Mononuclear cell (primary cell): Measurements from ENCODE around the gene NEDD8. TPM values are rescaled to one million over a fixed set of nuclear protein-coding genes. Genes with fewer than 3 reads are reported as not detected.
A peak's percentile ranks its signal among the peaks of the same experiment; 100 is the strongest.
"Not testable (repeated sequence)": the region's sequence is repeated elsewhere in the genome, so short reads cannot be mapped to it uniquely, and the experiment has no call there.

ENCODE experiments used
- H3K27me3 ChIP-seq: 2 replicates; pipeline ENCODE4 v1.6.0; 2011; ENCODE audit warnings: low read length, control low read depth; ENCODE audit not compliant: insufficient read depth
- H3K4me1 ChIP-seq: 2 replicates; pipeline ENCODE4 v1.5.1; 2011; ENCODE audit warnings: mild to moderate bottlenecking, low read length, control low read depth; ENCODE audit not compliant: insufficient read depth
- H3K4me3 ChIP-seq: 2 replicates; pipeline ENCODE4 v1.5.1; 2011; ENCODE audit warnings: mild to moderate bottlenecking, low read length, moderate library complexity
- H3K9me3 ChIP-seq: 2 replicates; pipeline ENCODE4 v1.5.1; 2011; ENCODE audit warnings: low read depth, mild to moderate bottlenecking, control low read depth, low read length
- total RNA-seq: library from RNA; depleted of rRNA; stranded (reverse); fragments of >200 nt; gene quantifications from one replicate; pipeline ENCODE4 v1.2.3, GENCODE V29; 2012

The NEDD8 gene
- total RNA-seq, 1 donor: 51.2 TPM

DNA sequence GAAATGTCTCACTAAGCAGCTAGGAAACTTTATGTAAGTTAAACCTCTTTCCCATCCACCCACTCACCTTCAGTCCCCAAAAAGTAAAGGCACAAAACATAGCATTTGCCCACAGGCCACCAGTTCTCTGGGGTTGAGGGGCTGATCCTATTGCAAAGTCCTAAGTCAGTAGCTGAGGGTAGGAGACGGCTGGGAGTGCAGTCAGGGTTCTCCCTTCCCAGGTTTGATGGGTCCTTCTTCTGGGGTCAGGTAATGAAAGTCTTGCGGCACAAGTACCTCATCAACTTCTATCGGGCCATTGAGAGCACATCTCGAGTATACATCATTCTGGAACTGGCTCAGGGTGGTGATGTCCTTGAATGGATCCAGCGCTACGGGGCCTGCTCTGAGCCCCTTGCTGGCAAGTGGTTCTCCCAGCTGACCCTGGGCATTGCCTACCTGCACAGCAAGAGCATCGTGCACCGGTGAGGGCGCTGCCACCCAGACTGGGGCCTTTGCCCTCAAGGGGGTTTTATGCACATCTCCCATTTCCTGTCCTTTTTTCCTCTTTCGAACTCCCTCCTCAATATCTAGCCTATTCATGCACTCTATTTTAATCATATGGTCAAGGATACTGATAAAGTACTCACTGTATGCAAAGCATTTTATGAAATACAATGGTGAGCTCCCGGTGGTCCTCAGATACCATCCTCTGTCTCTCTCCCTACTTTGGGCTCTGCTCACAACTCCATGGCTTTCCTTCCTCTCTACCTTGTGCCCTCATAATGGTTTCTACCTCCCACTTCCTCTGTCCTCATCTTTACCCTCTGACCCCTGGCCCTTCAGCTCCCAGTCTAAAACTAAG, 25.7 kb downstream of the NEDD8 start:
- Histone ChIP-seq H3K4me1 (peaks cover 24% of the 10 kb centered on the region), H3K9me3 (no peaks in the 10 kb centered on the region), H3K4me3 (no peak overlapping the region), H3K27me3 (no peaks in the 10 kb centered on the region)

GRCh38 chr14:24204163-24205146, 27.7 kb downstream of the NEDD8 start:
- Histone ChIP-seq H3K27me3 (no peaks in the 10 kb centered on the region), H3K4me1 (peaks cover 7% of the 10 kb centered on the region), H3K9me3 (no peaks in the 10 kb centered on the region), H3K4me3 (no peak overlapping the region)

DNA sequence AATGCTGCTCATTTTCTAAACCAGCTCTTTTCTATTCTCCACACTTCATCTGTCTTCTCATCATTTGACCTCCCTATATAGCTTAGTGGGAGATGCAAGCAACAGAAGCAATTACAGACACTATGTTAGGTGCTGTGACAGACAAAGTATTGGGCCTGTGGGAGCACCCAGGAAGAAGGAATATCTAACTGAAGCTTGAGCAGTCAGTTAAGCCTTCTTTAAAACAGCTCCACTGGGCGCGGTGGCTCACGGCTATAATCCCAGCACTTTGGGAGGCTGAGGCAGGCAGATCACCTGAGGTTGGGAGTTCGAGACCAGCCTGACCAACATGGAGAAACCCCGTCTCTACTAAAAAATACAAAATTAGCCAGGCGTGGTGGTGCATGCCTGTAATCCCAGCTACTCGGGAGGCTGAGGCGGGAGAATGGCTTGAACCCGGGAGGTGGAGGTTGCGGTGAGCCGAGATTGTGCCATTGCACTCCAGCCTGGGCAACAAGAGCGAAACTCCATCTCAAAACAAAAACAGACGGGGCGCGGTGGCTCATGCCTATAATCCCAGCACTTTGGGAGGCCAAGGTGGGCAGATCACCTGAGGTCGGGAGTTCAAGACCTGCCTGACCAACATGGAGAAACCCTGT, 28.8 kb downstream of the NEDD8 start:
- peaks cover 16% of the 10 kb centered on the region for H3K4me1 ChIP-seq
- not testable (repeated sequence) for H3K4me3 ChIP-seq, H3K27me3 ChIP-seq, H3K9me3 ChIP-seq

DNA sequence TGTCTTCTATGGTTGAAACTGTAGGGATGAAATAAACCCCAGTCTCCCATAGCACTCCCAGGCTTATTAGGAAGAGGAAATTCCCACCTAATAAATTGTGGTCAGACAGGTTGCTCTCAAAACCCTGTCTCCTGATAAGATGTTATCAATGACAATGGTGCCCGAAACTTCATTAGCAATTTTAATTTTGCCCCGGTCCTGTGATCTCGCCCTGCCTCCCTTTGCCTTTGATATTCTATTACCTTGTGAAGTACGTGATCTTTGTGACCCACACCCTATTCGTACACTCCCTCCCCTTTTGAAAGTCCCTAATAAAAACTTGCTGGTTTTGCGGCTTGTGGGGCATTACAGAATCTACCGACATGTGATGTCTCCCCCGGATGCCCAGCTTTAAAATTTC, 29.6 kb downstream of the NEDD8 start:
- H3K9me3 ChIP-seq, H3K27me3 ChIP-seq: not testable (repeated sequence)
- peaks cover 14% of the 10 kb centered on the region for H3K4me1 ChIP-seq

DNA sequence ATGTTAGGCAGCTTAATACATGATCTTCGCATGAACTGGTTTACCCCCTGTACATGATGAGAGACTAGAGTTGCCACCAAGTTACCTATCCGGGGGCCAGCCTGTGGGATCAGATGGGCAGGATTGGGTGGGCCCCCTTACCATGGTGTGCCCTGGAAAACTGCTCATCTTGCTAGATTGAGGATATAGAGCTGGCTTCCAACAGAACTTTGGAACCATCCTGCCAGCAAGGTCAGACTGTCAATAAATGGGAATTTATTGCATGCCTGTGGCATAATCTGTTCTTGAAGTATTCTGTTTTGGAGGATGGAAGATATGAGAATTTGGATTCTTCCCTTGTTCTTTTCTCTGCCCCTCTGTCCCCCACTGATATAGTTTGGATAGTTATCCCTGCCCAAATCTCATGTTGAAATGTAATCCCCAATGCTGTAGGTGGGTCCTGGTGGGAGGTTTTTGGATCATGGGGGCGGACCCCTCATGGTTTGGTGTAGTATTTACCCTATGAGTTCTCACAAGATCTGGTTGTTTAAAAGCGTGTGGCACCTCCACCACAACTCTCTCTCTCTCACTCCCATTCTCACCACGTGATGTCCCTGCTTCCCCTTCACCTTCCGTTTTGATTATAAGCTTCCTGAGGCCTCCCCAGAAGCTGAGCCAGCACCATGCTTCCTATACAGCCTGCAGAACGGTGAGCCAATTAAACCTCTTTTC, 33.2 kb downstream of the NEDD8 start:
- no peaks in the 10 kb centered on the region for H3K9me3 ChIP-seq
- H3K4me3 ChIP-seq: no peak overlapping the region
- H3K4me1 ChIP-seq: peaks cover 36% of the 10 kb centered on the region
- no peaks in the 10 kb centered on the region for H3K27me3 ChIP-seq

More for the DNA sequence above, 29.6 kb downstream of the NEDD8 start:
- not testable (repeated sequence) for H3K4me3 ChIP-seq

GRCh38 chr14:24197056-24197450, 35.1 kb downstream of the NEDD8 start:
- Histone ChIP-seq H3K4me3 (no peak overlapping the region), H3K9me3 (no peaks in the 10 kb centered on the region), H3K27me3 (no peaks in the 10 kb centered on the region), H3K4me1 (peaks cover 36% of the 10 kb centered on the region)

GRCh38 chr14:24196071-24197055, 35.8 kb downstream of the NEDD8 start:
- no peaks in the 10 kb centered on the region for H3K9me3 ChIP-seq
- peaks cover 36% of the 10 kb centered on the region for H3K4me1 ChIP-seq
- H3K4me3 ChIP-seq: peak overlapping the region; percentile 67
- no peaks in the 10 kb centered on the region for H3K27me3 ChIP-seq

- peak within 1 kb of the TSS; percentile 67 for H3K4me3 ChIP-seq
- H3K9me3 ChIP-seq: no peaks in the 10 kb centered on the region
- no peaks in the 10 kb centered on the region for H3K27me3 ChIP-seq
- H3K4me1 ChIP-seq: peaks cover 36% of the 10 kb centered on the region
Observed at GRCh38 chr14:24195186-24196070, 36.7 kb downstream of the NEDD8 start, which contains the start of gene TM9SF1. Gene TM9SF1, minus strand, starts transcription at chr14:24195441. Its CDS starts 422 bp downstream, at chr14:24195019.

DNA sequence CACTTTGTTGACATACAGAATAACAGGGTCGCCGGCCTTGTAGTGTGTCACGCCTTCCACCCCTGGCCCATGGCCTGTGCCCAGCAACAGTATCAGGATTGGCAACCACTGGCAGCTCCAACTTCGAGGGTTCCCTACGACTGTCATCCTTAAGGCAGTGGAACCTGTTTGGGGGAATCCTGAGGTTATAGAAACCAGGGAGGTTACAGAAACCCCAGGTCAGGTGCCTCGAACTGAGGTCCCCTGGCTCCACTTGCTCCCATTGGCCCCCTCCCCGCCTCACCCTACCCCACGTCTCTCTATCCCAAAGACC, 37.3 kb downstream of the NEDD8 start:
- Histone ChIP-seq H3K4me1 (peaks cover 36% of the 10 kb centered on the region), H3K9me3 (no peaks in the 10 kb centered on the region), H3K4me3 (peak overlapping the region; percentile 67), H3K27me3 (no peaks in the 10 kb centered on the region)

DNA sequence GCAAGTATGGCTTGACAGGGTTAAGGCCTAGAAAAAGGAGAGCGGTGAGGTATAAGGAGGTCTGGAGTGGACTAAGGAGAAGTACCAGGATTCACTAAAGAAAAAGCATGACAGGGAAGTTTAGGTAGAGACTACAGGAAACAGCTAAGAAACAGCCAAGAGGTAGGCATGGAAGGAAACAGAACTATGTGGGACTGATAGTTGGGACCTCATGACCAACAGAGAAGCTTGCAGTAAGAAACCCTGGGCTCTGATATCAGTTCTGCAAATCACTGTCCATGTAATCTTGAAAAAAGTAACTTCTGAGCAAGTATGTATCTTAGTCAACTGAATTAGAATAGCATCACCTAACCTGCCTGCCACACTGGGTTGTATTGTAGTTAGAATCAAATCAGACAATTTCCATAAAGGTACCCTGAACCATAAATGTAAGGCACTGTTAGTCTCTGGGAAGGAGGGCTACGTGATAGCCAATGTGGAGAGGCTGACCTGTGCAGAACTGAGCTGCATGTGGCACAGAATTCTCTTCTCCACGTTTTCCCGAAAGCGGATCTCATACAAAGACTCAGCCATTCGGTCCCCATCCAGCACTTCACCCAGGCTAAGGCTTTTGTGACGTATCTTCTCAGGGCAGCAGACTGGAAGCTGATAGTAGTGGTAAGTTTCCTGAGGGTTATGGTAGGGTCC, 37.8 kb downstream of the NEDD8 start:
- Histone ChIP-seq H3K9me3 (no peaks in the 10 kb centered on the region), H3K4me1 (peaks cover 39% of the 10 kb centered on the region), H3K4me3 (no peak overlapping the region), H3K27me3 (no peaks in the 10 kb centered on the region)

DNA sequence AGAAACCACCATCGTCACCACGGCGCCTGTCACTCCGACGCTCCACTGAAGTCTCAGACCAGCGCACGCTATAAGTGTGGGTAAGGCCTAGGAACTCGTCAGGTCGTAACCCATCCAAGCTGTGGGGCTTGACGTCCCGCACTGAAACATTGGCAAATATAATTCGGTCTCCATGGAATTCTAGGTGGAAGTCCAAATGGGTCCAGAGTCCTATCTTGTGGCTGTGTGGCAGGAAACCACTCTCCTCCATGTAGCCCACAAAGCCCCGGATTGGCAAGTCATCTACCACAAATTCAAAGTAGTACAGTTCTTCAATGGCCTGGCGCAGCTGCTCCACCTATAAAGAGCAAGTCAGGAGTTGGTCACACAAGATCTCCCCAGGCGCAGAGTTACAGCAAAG, 39.2 kb downstream of the NEDD8 start:
- no peak overlapping the region for H3K4me3 ChIP-seq
- H3K27me3 ChIP-seq: no peaks in the 10 kb centered on the region
- H3K4me1 ChIP-seq: peaks cover 43% of the 10 kb centered on the region
- H3K9me3 ChIP-seq: no peaks in the 10 kb centered on the region

DNA sequence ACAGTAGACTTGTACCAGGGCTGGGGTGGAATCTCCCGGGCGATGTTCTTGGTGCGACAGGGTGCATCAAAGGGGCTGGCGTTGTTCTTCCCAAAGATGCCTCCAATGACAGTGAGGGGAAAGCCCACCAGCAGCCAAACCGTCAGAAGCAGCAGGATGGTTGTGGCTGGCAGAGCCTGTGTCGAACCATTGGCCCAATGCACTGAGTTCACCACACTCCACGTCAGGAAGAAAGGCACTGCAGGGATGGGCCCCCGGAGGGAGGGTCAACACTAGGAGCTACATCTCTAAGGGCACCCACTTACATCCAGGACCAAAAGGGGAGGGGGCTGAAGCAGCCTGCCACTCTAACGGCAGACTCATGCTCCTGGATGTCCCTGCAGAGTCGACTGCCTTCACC, 41.8 kb downstream of the NEDD8 start:
- Histone ChIP-seq H3K4me3 (no peak overlapping the region), H3K4me1 (peaks cover 37% of the 10 kb centered on the region), H3K27me3 (no peaks in the 10 kb centered on the region), H3K9me3 (no peaks in the 10 kb centered on the region)
